Measurements from ENCODE around the gene GPNMB.
A peak's percentile ranks its signal among the peaks of the same experiment; 100 is the strongest.
"Not testable (repeated sequence)": the region's sequence is repeated elsewhere in the genome, so short reads cannot be mapped to it uniquely, and the experiment has no call there.

The GPNMB gene

GRCh38 chr7:23291957-23292560 lies 45.5 kb downstream of the GPNMB start:
- Mint-ChIP-seq H3K27me3 (ENCODE audit: low read depth) (no peaks in the 10 kb centered on the region), H3K27ac (no peak overlapping the region), H3K4me1 (ENCODE audit: low read depth) (peaks cover 11% of the 10 kb centered on the region), H3K4me3 (no peak overlapping the region), H3K36me3 (ENCODE audit: low read depth) (peaks cover 1% of the 10 kb centered on the region), H3K9me3 (no peaks in the 10 kb centered on the region)
- DNase-seq (ENCODE audit: low spot score), result no peak

- Mint-ChIP-seq H3K27ac (no peak overlapping the region), H3K36me3 (ENCODE audit: low read depth) (peaks cover 1% of the 10 kb centered on the region), H3K4me1 (ENCODE audit: low read depth) (peaks cover 7% of the 10 kb centered on the region), H3K27me3 (ENCODE audit: low read depth) (no peaks in the 10 kb centered on the region), H3K9me3 (no peaks in the 10 kb centered on the region), H3K4me3 (no peak overlapping the region)
- DNase-seq (ENCODE audit: low spot score), result no peak
Observed at GRCh38 chr7:23292623-23293022, 46.0 kb downstream of the GPNMB start.

GRCh38 chr7:23293500-23294073 lies 47.0 kb downstream of the GPNMB start:
- no peak overlapping the region for H3K27ac Mint-ChIP-seq
- H3K9me3 Mint-ChIP-seq, result peaks cover 3% of the 10 kb centered on the region
- peaks cover 4% of the 10 kb centered on the region for H3K4me1 Mint-ChIP-seq (ENCODE audit: low read depth)
- H3K4me3 Mint-ChIP-seq, result no peak overlapping the region
- no peaks in the 10 kb centered on the region for H3K27me3 Mint-ChIP-seq (ENCODE audit: low read depth)
- no peak for DNase-seq (ENCODE audit: low spot score)
- H3K36me3 Mint-ChIP-seq (ENCODE audit: low read depth), result no peaks in the 10 kb centered on the region

- Mint-ChIP-seq H3K4me3 (no peak overlapping the region), H3K36me3 (ENCODE audit: low read depth) (peaks cover 3% of the 10 kb centered on the region), H3K9me3 (peaks cover 7% of the 10 kb centered on the region), H3K27me3 (ENCODE audit: low read depth) (no peaks in the 10 kb centered on the region), H3K4me1 (ENCODE audit: low read depth) (peaks cover 9% of the 10 kb centered on the region), H3K27ac (no peak overlapping the region)
- no peak for DNase-seq (ENCODE audit: low spot score)
Observed at GRCh38 chr7:23294549-23295400, 48.2 kb downstream of the GPNMB start.

- no peak for DNase-seq (ENCODE audit: low spot score)
- H3K4me3 Mint-ChIP-seq, result no peak overlapping the region
- H3K27ac Mint-ChIP-seq, result no peak overlapping the region
- peaks cover 14% of the 10 kb centered on the region for H3K4me1 Mint-ChIP-seq (ENCODE audit: low read depth)
- H3K27me3 Mint-ChIP-seq (ENCODE audit: low read depth), result no peaks in the 10 kb centered on the region
- peaks cover 5% of the 10 kb centered on the region for H3K36me3 Mint-ChIP-seq (ENCODE audit: low read depth)
- peaks cover 7% of the 10 kb centered on the region for H3K9me3 Mint-ChIP-seq
Observed at GRCh38 chr7:23295401-23295697, 48.8 kb downstream of the GPNMB start.

GRCh38 chr7:23298141-23298881 lies 51.7 kb downstream of the GPNMB start:
- peaks cover 22% of the 10 kb centered on the region for H3K36me3 Mint-ChIP-seq (ENCODE audit: low read depth)
- H3K4me3 Mint-ChIP-seq, result peak overlapping the region; percentile 97
- no peaks in the 10 kb centered on the region for H3K27me3 Mint-ChIP-seq (ENCODE audit: low read depth)
- H3K9me3 Mint-ChIP-seq, result peaks cover 7% of the 10 kb centered on the region
- peaks cover 32% of the 10 kb centered on the region for H3K4me1 Mint-ChIP-seq (ENCODE audit: low read depth)
- no peak for DNase-seq (ENCODE audit: low spot score)
- H3K27ac Mint-ChIP-seq, result peak overlapping the region; percentile 90

- peaks cover 7% of the 10 kb centered on the region for H3K9me3 Mint-ChIP-seq
- H3K4me3 Mint-ChIP-seq, result peak within 1 kb of the TSS; percentile 97
Observed at GRCh38 chr7:23298885-23299769, 52.6 kb downstream of the GPNMB start, which contains the start of gene MALSU1. TSS of gene MALSU1 (plus strand) at chr7:23299339. CDS start at chr7:23299353, 14 bp downstream.

GRCh38 chr7:23299770-23300300 lies 53.3 kb downstream of the GPNMB start:
- H3K9me3 Mint-ChIP-seq, result peaks cover 7% of the 10 kb centered on the region
- H3K27me3 Mint-ChIP-seq (ENCODE audit: low read depth), result no peaks in the 10 kb centered on the region
- peak overlapping the region; percentile 97 for H3K4me3 Mint-ChIP-seq
- no peak for DNase-seq (ENCODE audit: low spot score)
- H3K27ac Mint-ChIP-seq, result peak overlapping the region; percentile 90
- H3K4me1 Mint-ChIP-seq (ENCODE audit: low read depth), result peaks cover 34% of the 10 kb centered on the region
- peaks cover 30% of the 10 kb centered on the region for H3K36me3 Mint-ChIP-seq (ENCODE audit: low read depth)

More at GRCh38 chr7:23298885-23299769, 52.6 kb downstream of the GPNMB start, which contains the start of gene MALSU1:
- Mint-ChIP-seq H3K4me1 (ENCODE audit: low read depth) (peaks cover 34% of the 10 kb centered on the region), H3K27ac (peak within 1 kb of the TSS; percentile 90), H3K36me3 (ENCODE audit: low read depth) (peaks cover 25% of the 10 kb centered on the region), H3K27me3 (ENCODE audit: low read depth) (no peaks in the 10 kb centered on the region)
- peak; percentile 97 for DNase-seq (ENCODE audit: low spot score)

- no peak for DNase-seq (ENCODE audit: low spot score)
- Mint-ChIP-seq H3K27ac (peak overlapping the region; percentile 41), H3K9me3 (no peaks in the 10 kb centered on the region), H3K36me3 (ENCODE audit: low read depth) (peaks cover 63% of the 10 kb centered on the region), H3K27me3 (ENCODE audit: low read depth) (no peaks in the 10 kb centered on the region), H3K4me3 (no peak overlapping the region), H3K4me1 (ENCODE audit: low read depth) (peaks cover 29% of the 10 kb centered on the region)
Observed at GRCh38 chr7:23306936-23307521, 60.5 kb downstream of the GPNMB start.

- Mint-ChIP-seq H3K4me1 (ENCODE audit: low read depth) (peaks cover 19% of the 10 kb centered on the region), H3K36me3 (ENCODE audit: low read depth) (peaks cover 58% of the 10 kb centered on the region), H3K27ac (no peak overlapping the region), H3K27me3 (ENCODE audit: low read depth) (no peaks in the 10 kb centered on the region), H3K9me3 (no peaks in the 10 kb centered on the region), H3K4me3 (no peak overlapping the region)
- DNase-seq (ENCODE audit: low spot score), result no peak
Observed at GRCh38 chr7:23308754-23309153, 62.2 kb downstream of the GPNMB start.

GRCh38 chr7:23312141-23312540 lies 65.6 kb downstream of the GPNMB start:
- not testable (repeated sequence) for H3K4me3 Mint-ChIP-seq; H3K9me3 Mint-ChIP-seq; H3K4me1 Mint-ChIP-seq (ENCODE audit: low read depth); H3K27ac Mint-ChIP-seq; H3K27me3 Mint-ChIP-seq (ENCODE audit: low read depth); DNase-seq (ENCODE audit: low spot score)
- peaks cover 39% of the 10 kb centered on the region for H3K36me3 Mint-ChIP-seq (ENCODE audit: low read depth)

GRCh38 chr7:23315366-23315765 lies 68.8 kb downstream of the GPNMB start:
- H3K9me3 Mint-ChIP-seq, result no peaks in the 10 kb centered on the region

More at GRCh38 chr7:23315366-23315765, 68.8 kb downstream of the GPNMB start:
- Mint-ChIP-seq H3K4me1 (ENCODE audit: low read depth) (peaks cover 3% of the 10 kb centered on the region), H3K27me3 (ENCODE audit: low read depth) (no peaks in the 10 kb centered on the region), H3K27ac (no peak overlapping the region), H3K36me3 (ENCODE audit: low read depth) (peaks cover 30% of the 10 kb centered on the region), H3K4me3 (no peak overlapping the region)
- no peak for DNase-seq (ENCODE audit: low spot score)
